Measurements from ENCODE around the gene CRP.

DNA sequence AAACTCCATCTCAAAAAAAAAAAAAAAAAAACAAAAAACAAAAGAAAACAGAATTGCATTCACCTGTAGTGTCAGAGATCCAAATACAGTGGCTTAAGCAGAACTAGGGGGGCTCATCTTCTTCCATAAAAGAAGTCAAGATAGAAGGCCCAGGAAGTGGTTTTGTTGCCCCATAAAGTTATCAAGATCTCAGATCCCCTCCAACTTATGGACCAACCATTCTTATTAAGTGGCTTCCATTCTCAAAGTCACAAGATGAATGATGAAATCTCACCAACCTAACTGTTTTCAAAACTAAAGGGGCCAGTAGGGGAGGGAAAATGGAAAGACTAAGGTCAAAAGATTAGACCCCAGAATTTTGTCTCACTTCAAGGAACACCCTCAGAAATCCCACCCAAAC, 36.2 kb upstream of the CRP start:
- no peak for TF ChIP-seq TCF12 (IDR thresholded peaks at IDR 0.05)
- no peak for TF ChIP-seq TCF12 (CRISPR knock-in tag; IDR thresholded peaks at IDR 0.05)
- TF ChIP-seq IKZF4 (CRISPR knock-in tag; IDR thresholded peaks at IDR 0.05; ENCODE audit: borderline replicate concordance, low read depth, not compliant biosample characterization) = no peak
- no peak for TF ChIP-seq TCF7L2 (IDR thresholded peaks at IDR 0.05; ENCODE audit: low read depth, low read length)
- no peak for TF ChIP-seq YY1 (IDR thresholded peaks at IDR 0.05; ENCODE audit: insufficient read depth, insufficient replicate concordance, low read depth, low read length)
- TF ChIP-seq TBX3 (IDR thresholded peaks at IDR 0.05; ENCODE audit: borderline replicate concordance) = no peak
- no peak for TF ChIP-seq EP300 (IDR thresholded peaks at IDR 0.05; ENCODE audit: low read depth in 2 of 2, low read length in 2 of 2)
- TF ChIP-seq EP300 (CRISPR knock-in tag; IDR thresholded peaks at IDR 0.05; ENCODE audit: borderline replicate concordance) = no peak
- no peak for TF ChIP-seq ZNF274 (CRISPR knock-in tag; IDR thresholded peaks at IDR 0.05)
- TF ChIP-seq ZNF431 (CRISPR knock-in tag; IDR thresholded peaks at IDR 0.05; ENCODE audit: borderline replicate concordance, low read depth) = no peak
- TF ChIP-seq ZNF644 (CRISPR knock-in tag; IDR thresholded peaks at IDR 0.05; ENCODE audit: low read depth) = no peak
- no peak for TF ChIP-seq THAP9 (CRISPR knock-in tag; IDR thresholded peaks at IDR 0.05; ENCODE audit: borderline replicate concordance)

All from HepG2 (cell line).